ENCODE results near the gene HOPX.
"Not testable (repeated sequence)": the region's sequence is repeated elsewhere in the genome, so short reads cannot be mapped to it uniquely, and the experiment has no call there.

HOPX gene

GRCh38 chr4:56681158-56681852 is at the start of gene HOPX:
Gene HOPX (minus strand): TSS chr4:56681296. CDS start chr4:56657816, 23,480 bp downstream.
- no peak for TF ChIP-seq CTCF (IDR thresholded peaks at IDR 0.05; ENCODE audit: control extremely low read depth, extremely low read depth, low read depth, missing control alignments)
- ChIA-PET POLR2A (no interaction called here), CTCF (interaction anchor here (1.2 kb wide), 1 partner anchor 31 kb away, joined by 4 read pairs; no protein-coding TSS in a partner anchor)
- DNase-seq (ENCODE audit: extremely low spot score), result peak; percentile 42

GRCh38 chr4:56730097-56730496 is 49.0 kb upstream of the HOPX start:
- no peak for DNase-seq (ENCODE audit: extremely low spot score)
- no peak for TF ChIP-seq CTCF (IDR thresholded peaks at IDR 0.05; ENCODE audit: control extremely low read depth, extremely low read depth, low read depth, missing control alignments)
- ChIA-PET POLR2A (no interaction called here), CTCF (interaction anchor here (0.7 to 1.5 kb wide), 3 partner anchors 8 to 69 kb away, joined by 3 to 5 read pairs (median 4); no protein-coding TSS in a partner anchor)

GRCh38 chr4:56728512-56728911 is 47.4 kb upstream of the HOPX start:
- CTCF ChIA-PET, result no interaction called here
- POLR2A ChIA-PET, result interaction anchor here (0.6 kb wide), 1 partner anchor 340 kb away, joined by 3 read pairs; no protein-coding TSS in a partner anchor
- no peak for DNase-seq (ENCODE audit: extremely low spot score)
- no peak for TF ChIP-seq CTCF (IDR thresholded peaks at IDR 0.05; ENCODE audit: control extremely low read depth, extremely low read depth, low read depth, missing control alignments)

GRCh38 chr4:56727150-56727549 is 46.1 kb upstream of the HOPX start:
- ChIA-PET CTCF (interaction anchor here (1.4 kb wide), 1 partner anchor 11 kb away, joined by 4 read pairs; no protein-coding TSS in a partner anchor), POLR2A (no interaction called here)
- no peak for DNase-seq (ENCODE audit: extremely low spot score)
- TF ChIP-seq CTCF (IDR thresholded peaks at IDR 0.05; ENCODE audit: control extremely low read depth, extremely low read depth, low read depth, missing control alignments), result no peak

- CTCF ChIA-PET, result interaction anchor here (0.9 to 1.4 kb wide), 2 partner anchors 11 to 37 kb away, joined by 3 to 4 read pairs; no protein-coding TSS in a partner anchor
- DNase-seq (ENCODE audit: extremely low spot score); POLR2A ChIA-PET: not testable (repeated sequence)
These were observed 45.5 kb upstream of the HOPX start for GRCh38 chr4:56726593-56726992.

GRCh38 chr4:56723659-56724230 is 42.6 kb upstream of the HOPX start:
- no peak for TF ChIP-seq CTCF (IDR thresholded peaks at IDR 0.05; ENCODE audit: control extremely low read depth, extremely low read depth, low read depth, missing control alignments)
- CTCF ChIA-PET, result interaction anchor here (1.3 kb wide), 1 partner anchor 81 kb away, joined by 3 read pairs; no protein-coding TSS in a partner anchor
- no peak for DNase-seq (ENCODE audit: extremely low spot score)
- POLR2A ChIA-PET, result no interaction called here

- ChIA-PET CTCF (interaction anchor here (1.3 to 1.5 kb wide), 2 partner anchors 8 to 82 kb away, joined by 3 to 4 read pairs; no protein-coding TSS in a partner anchor), POLR2A (no interaction called here)
- DNase-seq (ENCODE audit: extremely low spot score), result no peak
- no peak for TF ChIP-seq CTCF (IDR thresholded peaks at IDR 0.05; ENCODE audit: control extremely low read depth, extremely low read depth, low read depth, missing control alignments)
These were observed 42.1 kb upstream of the HOPX start for GRCh38 chr4:56723201-56723605.

Data from GM10248 (cell line).